Ovary (tissue), 9 donors: ENCODE results near the gene TXNRD2. TPM values are rescaled to one million over a fixed set of nuclear protein-coding genes. Genes with fewer than 3 reads are reported as not detected.

ENCODE experiments used
- DNase-seq, 5 donors: peaks; one replicate each; pipeline ENCODE4 v3.0.0-alpha.2; 2019 to 2020
- H3K27ac ChIP-seq, 2 donors: fragments of 200-600 bp; one replicate each; pipeline versions ENCODE4 v1.5.1 to v1.8.0; 2019 to 2022
- H3K27me3 ChIP-seq: fragments of 200-600 bp; one replicate; pipeline ENCODE4 v1.8.0; 2022
- H3K36me3 ChIP-seq: fragments of 200-600 bp; sonication (generic); one replicate; pipeline ENCODE4 v1.5.1; 2019
- H3K4me1 ChIP-seq: one replicate; pipeline ENCODE4 v1.8.1; 2013; ENCODE audit warnings: mild to moderate bottlenecking, moderate library complexity; ENCODE audit not compliant: insufficient read depth
- H3K4me3 ChIP-seq: fragments of 200-600 bp; sonication (generic); one replicate; pipeline ENCODE4 v1.5.1; 2017
- H3K9me3 ChIP-seq, 2 donors: fragments of 200-600 bp in 1 of 2; sonication (generic) in 1 of 2; one replicate each; pipeline versions ENCODE4 v1.5.1 to v1.8.1; 2013 to 2019; ENCODE audit warnings: mild to moderate bottlenecking in 1 of 2, moderate library complexity in 1 of 2
- CTCF ChIP-seq, 3 donors: fragments of 450-650 bp in 2 of 3; fragments of 200-600 bp in 1 of 3; IDR thresholded peaks; one replicate each; pipeline versions ENCODE4 v1.5.1 to v1.8.0; 2016 to 2022; ENCODE audit warnings: antibody characterized with exemption in 3 of 3, mild to moderate bottlenecking in 1 of 3
- EP300 ChIP-seq: sonication (generic); formaldehyde crosslinking; IDR thresholded peaks from one replicate; pipeline ENCODE4 v1.6.1; 2017; ENCODE audit warnings: antibody characterized with exemption
- POLR2A ChIP-seq: fragments of 450-650 bp; IDR thresholded peaks from one replicate; pipeline ENCODE4 v1.6.1; 2017; ENCODE audit warnings: antibody characterized with exemption, mild to moderate bottlenecking, moderate library complexity
- WGBS, 3 donors: extraction: QIAGEN DNeasy Blood & Tissue Kit in 1 of 3; methylation state at CpG; one replicate each; pipeline versions ENCODE4 v1.1.5 to v1.1.7; 2013 to 2017; 5-methylcytosine and 5-hydroxymethylcytosine counted together
- intact Hi-C, 4 donors: fragments of 100-400 bp; cut with DNase I; formaldehyde crosslinking; loops; one replicate each; pipeline versions ENCODE4 v1.11.0 to v1.15.1; 2022 to 2023
- polyA plus RNA-seq, 2 donors: library from polyadenylated mRNA; stranded (reverse); fragments of 200-250 nt in 1 of 2; fragments of 350-450 nt in 1 of 2; fragmentation: Illumina TruSeq in 1 of 2; extraction: RNeasy Lipid Tissue Mini Kit (QIAGEN cat#74804) in 1 of 2; gene quantifications; one replicate each; pipeline ENCODE4 v1.2.3, GENCODE V29; 2013 to 2014
- total RNA-seq, 7 donors: library from RNA; depleted of rRNA in 2 of 7; stranded (reverse); fragments of >200 nt in 2 of 7; fragmentation: NEBNext Ultra II Directional in 3 of 7; extraction: Animal tissue kit (Norgen Biotek cat#: 25700) in 3 of 7; gene quantifications; one replicate each; pipeline versions ENCODE4 v1.1.0 to v1.2.4, GENCODE V29; 2016 to 2023
- donor health status: DM: no; HTN: no; CAD: no; lungs with moderate emphysema.
- donor health status: DM: no; HTN: no; CAD: no.
- donor health status: Bipolar disorder and iron deficiency.
- donor health status: DM: yes; HTN: yes; CAD: no.
- donor health status: DM: no; HTN: no; CAD: no.
- donor health status: DM: yes; HTN: yes; CAD: no.

The TXNRD2 gene
- total and polyA plus RNA-seq, 9 donors = 21.3 to 37.8 (median 26.9) TPM

DNA sequence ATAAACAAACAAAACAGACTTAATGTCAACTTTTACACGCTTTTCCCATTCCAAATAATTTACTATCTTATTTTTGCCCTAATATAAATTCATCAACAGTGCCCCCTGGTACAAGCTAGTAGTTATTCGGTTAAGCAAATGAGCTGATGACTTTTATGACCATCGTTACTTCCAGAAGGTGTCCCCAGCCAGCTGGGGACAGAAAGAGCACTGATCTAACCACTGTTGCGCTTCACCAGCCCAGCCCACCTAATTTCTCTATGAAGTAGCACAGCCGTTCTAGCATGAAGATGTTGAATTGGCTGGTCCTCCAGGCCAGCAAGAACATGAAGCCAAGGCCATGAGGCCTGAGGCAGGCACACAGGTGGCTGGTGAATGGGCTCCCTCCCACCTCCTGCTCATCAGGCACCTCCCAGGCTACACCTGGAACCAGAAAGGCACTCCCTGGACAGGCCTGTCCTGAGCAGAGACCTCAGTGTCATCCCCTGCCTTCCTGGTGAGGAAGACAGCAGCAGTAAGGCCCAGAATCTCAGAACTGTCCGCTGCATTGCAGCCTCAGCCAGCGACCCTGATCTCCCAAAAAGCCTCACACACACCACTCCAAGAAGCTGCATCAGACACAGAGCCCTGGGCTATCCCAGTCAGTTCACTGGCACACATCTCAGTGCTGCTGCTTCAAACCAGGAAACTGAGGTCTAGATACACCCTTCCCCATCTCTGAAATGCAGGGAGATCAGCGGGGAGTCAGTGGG, 99.8 kb downstream of the TXNRD2 start:
- TF ChIP-seq CTCF (IDR thresholded peaks at IDR 0.05) (no peak), POLR2A (no peak), EP300 (no peak)
- WGBS, 3 donors = 85 to 88% (median 87%) methylated on average over 6 to 8 of the region's 8 CpGs
- no peak overlapping the region for H3K27ac ChIP-seq
- no peaks in the 10 kb centered on the region for H3K36me3 ChIP-seq
- intact Hi-C loops = loop anchor here in 1 of 4 donors (10.0 kb wide), 1 partner anchor 63 kb away; no protein-coding TSS in a partner anchor
- no peak overlapping the region for H3K4me3 ChIP-seq
- H3K9me3 ChIP-seq = no peaks in the 10 kb centered on the region
- no peak for DNase-seq
- H3K27me3 ChIP-seq = no peaks in the 10 kb centered on the region
- no peaks in the 10 kb centered on the region for H3K4me1 ChIP-seq

DNA sequence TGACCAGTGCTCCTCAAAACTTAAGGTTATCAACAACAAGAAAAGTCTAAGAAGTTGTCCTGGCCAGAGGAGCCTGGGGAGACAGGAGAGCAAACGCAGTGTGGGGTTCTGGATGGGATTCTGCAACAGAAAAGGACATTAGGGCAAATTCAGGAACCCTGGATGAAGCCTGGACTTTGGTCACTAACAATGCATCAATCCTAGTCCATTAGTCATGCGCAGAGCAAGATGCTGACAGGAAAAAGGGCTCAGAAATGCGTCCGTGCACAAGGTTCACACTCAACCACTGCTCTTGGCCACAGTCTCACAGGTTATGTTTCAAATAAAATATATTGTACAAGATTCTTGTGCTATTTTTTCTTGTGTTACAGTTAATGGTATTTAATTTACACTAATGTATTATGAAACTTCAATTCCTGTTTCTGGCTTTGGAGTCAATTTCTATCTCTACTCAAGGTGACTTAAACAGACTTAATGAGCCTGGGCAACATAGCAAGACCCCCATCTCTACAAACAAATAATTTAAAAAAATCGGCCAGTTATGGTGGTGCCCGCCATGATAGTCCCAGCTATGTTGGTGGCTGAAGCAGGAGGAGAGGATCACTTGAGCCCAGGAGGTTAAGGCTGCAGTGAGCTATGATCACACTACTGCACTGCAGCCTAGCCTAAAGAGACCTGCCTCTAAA, 100.5 kb downstream of the TXNRD2 start:
- DNase-seq = no peak
- no peak overlapping the region for H3K27ac ChIP-seq
- no peak overlapping the region for H3K4me3 ChIP-seq
- no peaks in the 10 kb centered on the region for H3K36me3 ChIP-seq
- no peaks in the 10 kb centered on the region for H3K27me3 ChIP-seq
- intact Hi-C loops = loop anchor here in 1 of 4 donors (10.0 kb wide), 1 partner anchor 64 kb away; no protein-coding TSS in a partner anchor
- WGBS, 3 donors = 94 to 95% (median 95%) methylated on average over 6 of the region's 6 CpGs
- TF ChIP-seq EP300 = no peak
- no peak for TF ChIP-seq POLR2A
- no peak for TF ChIP-seq CTCF (IDR thresholded peaks at IDR 0.05)
- no peaks in the 10 kb centered on the region for H3K9me3 ChIP-seq
- H3K4me1 ChIP-seq = no peaks in the 10 kb centered on the region

DNA sequence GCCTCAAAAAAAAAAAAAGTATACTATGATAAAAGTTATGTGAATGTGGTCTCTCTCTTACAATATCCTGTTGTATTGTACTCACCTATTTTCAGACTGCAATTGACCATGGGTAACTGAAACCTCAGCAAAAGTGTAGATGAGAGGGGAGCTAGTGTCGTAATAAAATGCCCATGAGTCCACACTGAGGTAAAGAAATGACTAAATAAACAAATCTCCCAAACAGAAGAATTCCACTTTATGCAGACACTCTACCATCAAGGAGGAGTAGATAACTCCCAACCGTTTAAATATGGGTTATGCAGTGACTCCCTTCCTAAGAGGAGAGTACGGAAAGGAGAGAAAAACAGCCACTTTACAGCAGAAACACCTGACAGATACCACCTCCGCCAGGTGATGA, 101.6 kb downstream of the TXNRD2 start:
- H3K4me1 ChIP-seq = no peaks in the 10 kb centered on the region
- no peak overlapping the region for H3K27ac ChIP-seq
- TF ChIP-seq EP300 (no peak), POLR2A (no peak), CTCF (IDR thresholded peaks at IDR 0.05) (no peak)
- 77 to 81% (median 77%) methylated on average over 4 of the region's 4 CpGs for WGBS, 3 donors
- H3K4me3 ChIP-seq = no peak overlapping the region
- no peaks in the 10 kb centered on the region for H3K36me3 ChIP-seq
- no peak for DNase-seq
- H3K9me3 ChIP-seq = no peaks in the 10 kb centered on the region
- intact Hi-C loops = loop anchor here in 1 of 4 donors (10.0 kb wide), 1 partner anchor 65 kb away; no protein-coding TSS in a partner anchor
- no peaks in the 10 kb centered on the region for H3K27me3 ChIP-seq

GRCh38 chr22:19837915-19838314, 103.7 kb downstream of the TXNRD2 start:
- WGBS, 3 donors = 92 to 93% (median 92%) methylated on average over 6 of the region's 6 CpGs
- TF ChIP-seq POLR2A = no peak
- no peak for TF ChIP-seq CTCF (IDR thresholded peaks at IDR 0.05)
- TF ChIP-seq EP300 = no peak
- intact Hi-C loops = no loop called here

More at GRCh38 chr22:19837915-19838314, 103.7 kb downstream of the TXNRD2 start:
- Histone ChIP-seq H3K4me1 (no peaks in the 10 kb centered on the region), H3K36me3 (no peaks in the 10 kb centered on the region), H3K4me3 (no peak overlapping the region), H3K27ac (no peak overlapping the region), H3K9me3 (no peaks in the 10 kb centered on the region), H3K27me3 (no peaks in the 10 kb centered on the region)
- no peak for DNase-seq
